SU-DHL-6 (cell line): ENCODE measurements around the gene STS.

ENCODE experiments used
- H2AFZ ChIP-seq: fragments of 200-600 bp; sonication (generic); 2 replicates; pipeline ENCODE4 v1.6.1; 2014; ENCODE audit warnings: low read depth, mild to moderate bottlenecking, moderate library complexity, mixed read lengths, antibody characterized with exemption, low read length; ENCODE audit not compliant: severe bottlenecking
- H3F3A ChIP-seq: fragments of 200-600 bp; shearing (Covaris generic); 2 replicates; pipeline ENCODE4 v1.6.0; 2016; ENCODE audit warnings: antibody characterized with exemption, mild to moderate bottlenecking; ENCODE audit not compliant: insufficient read depth
- H3K27ac ChIP-seq: fragments of 200-600 bp; sonication (generic); 2 replicates; pipeline ENCODE4 v1.5.1; 2016; ENCODE audit warnings: low read depth, mild to moderate bottlenecking, low read length, moderate library complexity, mixed read lengths
- H3K27me3 ChIP-seq: fragments of 200-600 bp; sonication (generic), shearing (Covaris generic); 2 replicates; pipeline ENCODE4 v1.6.0; 2014; ENCODE audit warnings: mild to moderate bottlenecking, low read length
- H3K36me3 ChIP-seq: fragments of 200-600 bp; sonication (generic); 2 replicates; pipeline ENCODE4 v1.6.1; 2014; ENCODE audit warnings: mild to moderate bottlenecking, low read length, mixed read lengths
- H3K4me2 ChIP-seq: fragments of 300-600, 200-600 bp; shearing (Covaris generic), sonication (generic); 2 replicates; pipeline ENCODE4 v1.6.0; 2014; ENCODE audit warnings: low read length, low read depth, mild to moderate bottlenecking; ENCODE audit not compliant: poor library complexity, severe bottlenecking
- H3K4me3 ChIP-seq: fragments of 200-600 bp; sonication (generic); 2 replicates; pipeline ENCODE4 v1.5.1; 2014; ENCODE audit warnings: antibody characterized with exemption, low read length, mild to moderate bottlenecking, mixed read lengths; ENCODE audit not compliant: insufficient read depth, poor library complexity, severe bottlenecking
- H3K79me2 ChIP-seq: fragments of 200-600 bp; sonication (generic); 2 replicates; pipeline ENCODE4 v1.6.1; 2014; ENCODE audit warnings: mild to moderate bottlenecking, low read length, moderate library complexity; ENCODE audit not compliant: insufficient read depth
- H3K9ac ChIP-seq: fragments of 200-600 bp; sonication (generic); 2 replicates; pipeline ENCODE4 v1.7.0; 2014; ENCODE audit warnings: mild to moderate bottlenecking, low read length
- H3K9me2 ChIP-seq: fragments of 200-600 bp; sonication (generic); replicated peaks from 2 replicates; pipeline ENCODE4 v1.6.1; 2014; ENCODE audit warnings: low read length; ENCODE audit not compliant: insufficient read depth
- H3K9me3 ChIP-seq: fragments of 200-600 bp; sonication (generic); 2 replicates; pipeline ENCODE4 v1.6.1; 2014; ENCODE audit warnings: low read length, mixed read lengths; ENCODE audit not compliant: insufficient read depth
- H4K20me1 ChIP-seq: fragments of 200-600 bp; sonication (generic); 2 replicates; pipeline ENCODE4 v1.6.1; 2014; ENCODE audit warnings: low read depth, mild to moderate bottlenecking, antibody characterized with exemption, low read length, moderate library complexity, mixed read lengths
- CTCF ChIP-seq: fragments of 200-600 bp; sonication (generic); IDR thresholded peaks from one replicate; pipeline ENCODE4 v1.5.1; 2017; ENCODE audit warnings: antibody characterized with exemption, mild to moderate bottlenecking, low read length, moderate library complexity; ENCODE audit not compliant: insufficient read depth, poor library complexity, severe bottlenecking
- EZH2phosphoT487 ChIP-seq: fragments of 200-600 bp; sonication (generic), shearing (Covaris generic); conservative IDR thresholded peaks from 2 replicates; pipeline ENCODE4 v1.6.1; 2018; ENCODE audit warnings: mild to moderate bottlenecking, antibody characterized with exemption, low read length, moderate library complexity, mixed read lengths

The STS gene

GRCh38 chrX:7159149-7159861 is 11.8 kb downstream of the STS start:
- H3K79me2 ChIP-seq = peaks cover 24% of the 10 kb centered on the region; the same call in 1 of the 2 replicates
- H3K27ac ChIP-seq = no peak overlapping the region
- no peak overlapping the region for H3K4me3 ChIP-seq
- no peaks in the 10 kb centered on the region for H4K20me1 ChIP-seq
- TF ChIP-seq CTCF (no peak), EZH2phosphoT487 (no peak)
- no peaks in the 10 kb centered on the region for H3F3A ChIP-seq
- H3K27me3 ChIP-seq = no peaks in the 10 kb centered on the region
- H3K9ac ChIP-seq = no peak overlapping the region
- H3K4me2 ChIP-seq = no peak overlapping the region
- H3K9me2 ChIP-seq = no peaks in the 10 kb centered on the region
- no peaks in the 10 kb centered on the region for H3K9me3 ChIP-seq
- H3K36me3 ChIP-seq = 0 out of 2 replicates have a peak, but pooled peaks cover 4% of the 10 kb centered on the region
- no peak overlapping the region for H2AFZ ChIP-seq

- Histone ChIP-seq H3F3A (no peaks in the 10 kb centered on the region), H3K27ac (no peak overlapping the region), H3K79me2 (peaks cover 5% of the 10 kb centered on the region; the same call in 1 of the 2 replicates), H2AFZ (no peak overlapping the region), H3K9me3 (no peaks in the 10 kb centered on the region), H3K4me2 (no peak overlapping the region), H4K20me1 (no peaks in the 10 kb centered on the region), H3K9me2 (no peaks in the 10 kb centered on the region), H3K27me3 (no peaks in the 10 kb centered on the region), H3K4me3 (no peak overlapping the region), H3K36me3 (no peaks in the 10 kb centered on the region), H3K9ac (no peak overlapping the region)
- no peak for TF ChIP-seq CTCF
Observed at GRCh38 chrX:7163146-7163677, 15.7 kb downstream of the STS start.

- H3K79me2 ChIP-seq = peaks cover 7% of the 10 kb centered on the region; the same call in 1 of the 2 replicates
- TF ChIP-seq EZH2phosphoT487 (no peak), CTCF (no peak)
- no peak overlapping the region for H3K4me3 ChIP-seq
- H3K9me2 ChIP-seq = no peaks in the 10 kb centered on the region
- no peak overlapping the region for H3K4me2 ChIP-seq
- H3K36me3 ChIP-seq = no peaks in the 10 kb centered on the region
- no peaks in the 10 kb centered on the region for H4K20me1 ChIP-seq
- no peaks in the 10 kb centered on the region for H3K9me3 ChIP-seq
- no peak overlapping the region for H2AFZ ChIP-seq
- H3K27ac ChIP-seq = no peak overlapping the region
- no peak overlapping the region for H3K9ac ChIP-seq
- H3K27me3 ChIP-seq = no peaks in the 10 kb centered on the region
- H3F3A ChIP-seq = no peaks in the 10 kb centered on the region
Observed at GRCh38 chrX:7164174-7164573, 16.7 kb downstream of the STS start.
